Right renal cortex interstitium (tissue), 3 donors: ENCODE results near the gene MCUR1. TPM values are rescaled to one million over a fixed set of nuclear protein-coding genes. Genes with fewer than 3 reads are reported as not detected.
A peak's percentile ranks its signal among the peaks of the same experiment; 100 is the strongest.
"Not testable (repeated sequence)": the region's sequence is repeated elsewhere in the genome, so short reads cannot be mapped to it uniquely, and the experiment has no call there.

Source experiments
- DNase-seq, 3 donors: peaks; one replicate each; pipeline ENCODE4 v3.0.0-alpha.2; 2013; ENCODE audit warnings: low read depth in 3 of 3, low spot score in 2 of 3
- polyA plus RNA-seq, 3 donors: library from polyadenylated mRNA; unstranded; fragments of 120-200 nt; gene quantifications; one replicate each; pipeline ENCODE4 v1.2.1, GENCODE V29; 2013; ENCODE audit not compliant: insufficient read length in 3 of 3

Gene MCUR1
- polyA plus RNA-seq, 3 donors, result 58.5 to 63.1 (median 62.1) TPM

DNA sequence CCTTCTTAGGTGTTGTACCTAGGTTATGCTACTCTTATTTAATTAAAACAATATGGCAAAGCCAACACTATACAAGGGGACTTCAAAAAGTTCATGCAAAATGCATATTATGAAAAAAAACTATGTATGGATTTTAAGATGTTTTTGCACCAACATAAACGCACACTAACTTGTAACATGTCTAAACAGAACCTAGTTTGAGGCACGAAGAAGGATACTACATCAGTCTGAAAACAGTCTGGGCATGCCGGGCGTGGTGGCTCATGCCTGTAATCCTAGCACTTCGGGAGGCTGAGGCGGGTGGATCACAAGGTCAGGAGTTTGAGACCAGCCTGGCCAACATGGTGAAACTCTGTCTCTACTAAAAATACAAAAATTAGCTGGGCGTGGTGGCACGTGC is 34.2 kb downstream of the MCUR1 start:
- DNase-seq, result not testable (repeated sequence)

- DNase-seq, result no peak
Measured at GRCh38 chr6:13778028-13778427, 36.3 kb downstream of the MCUR1 start.

- DNase-seq, result no peak
Measured at GRCh38 chr6:13776602-13777001, 37.8 kb downstream of the MCUR1 start.

DNA sequence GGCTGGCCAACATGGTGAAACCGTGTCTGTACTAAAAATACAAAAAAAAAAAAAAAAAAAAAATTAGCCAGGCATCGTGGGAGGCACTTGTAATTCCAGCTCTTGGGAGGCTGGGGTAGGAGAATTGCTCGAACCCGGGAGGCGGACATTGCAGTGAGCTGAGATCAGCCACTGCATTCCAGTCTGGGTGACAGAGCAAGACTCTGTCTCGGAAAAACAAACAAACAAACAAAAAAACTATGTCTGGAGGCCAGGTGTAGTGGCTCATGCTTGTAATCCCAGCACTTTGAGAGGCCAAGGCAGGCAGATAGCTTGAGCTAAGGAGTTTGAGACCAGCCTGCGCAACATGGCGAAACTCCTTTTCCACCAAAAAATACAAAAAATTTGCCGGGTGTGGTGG is 38.9 kb downstream of the MCUR1 start:
- DNase-seq, result not testable (repeated sequence)

GRCh38 chr6:13772358-13773030 is 41.9 kb downstream of the MCUR1 start:
- DNase-seq, result not testable (repeated sequence)

- DNase-seq, result no peak
Measured at GRCh38 chr6:13769655-13770053, 44.7 kb downstream of the MCUR1 start.

GRCh38 chr6:13769034-13769654 is 45.2 kb downstream of the MCUR1 start:
- no peak for DNase-seq

DNA sequence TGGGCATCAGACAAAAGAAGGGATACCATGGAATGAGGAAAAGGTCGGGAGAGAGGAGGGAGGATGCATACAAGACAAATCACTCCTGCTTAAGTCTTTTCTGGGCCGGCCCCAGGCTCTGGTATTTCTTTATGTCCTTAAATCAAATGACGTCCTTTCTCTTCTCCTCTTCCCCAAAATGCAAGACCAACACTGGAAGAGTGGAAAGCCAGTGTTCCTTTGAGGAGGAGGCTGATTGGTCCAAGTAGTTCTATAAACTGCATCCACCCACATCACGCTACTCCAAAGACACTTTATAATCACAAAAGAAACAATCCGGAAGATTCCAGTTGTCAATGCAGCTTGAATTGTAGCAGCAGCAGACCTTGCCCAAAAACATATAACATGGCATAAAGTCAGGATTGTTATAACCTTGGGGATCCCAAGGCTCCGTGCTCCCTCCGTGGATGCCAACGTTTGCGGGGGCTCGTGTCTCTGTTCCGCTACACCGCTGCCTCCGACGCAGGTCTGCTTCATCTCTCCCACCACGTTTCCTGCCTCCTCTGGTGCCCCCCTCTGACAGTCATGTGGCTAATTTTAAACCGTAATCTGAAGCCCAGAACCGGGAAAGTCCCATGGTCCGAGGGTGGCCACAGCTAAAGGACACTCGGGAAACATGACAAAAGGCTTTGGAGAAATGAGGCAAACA is 47.1 kb downstream of the MCUR1 start:
- DNase-seq, result peak in 2 of 3 donors; percentile 29

DNA sequence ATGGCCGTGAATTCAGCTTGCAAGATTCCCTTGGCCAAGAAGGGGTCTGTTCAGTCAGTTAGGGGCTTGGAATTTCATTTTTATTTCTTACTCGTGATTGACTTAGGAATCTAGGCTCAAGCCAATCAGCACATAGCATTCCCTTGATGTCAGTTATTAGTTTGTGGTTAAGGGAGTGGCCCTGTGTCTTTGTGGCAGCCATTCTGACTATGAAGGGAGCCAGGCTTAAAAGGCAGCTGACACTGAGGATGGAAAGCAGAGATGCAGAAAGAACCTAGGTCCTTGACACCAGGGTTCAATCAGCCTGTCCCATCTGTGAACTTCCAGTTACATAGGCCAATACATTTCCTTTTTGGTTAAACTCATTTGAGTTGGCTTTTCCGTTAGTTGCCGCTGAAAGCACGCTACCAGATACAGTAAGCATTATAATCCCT is 48.1 kb downstream of the MCUR1 start:
- DNase-seq, result no peak

GRCh38 chr6:13765570-13765969 is 48.8 kb downstream of the MCUR1 start:
- DNase-seq, result no peak

DNA sequence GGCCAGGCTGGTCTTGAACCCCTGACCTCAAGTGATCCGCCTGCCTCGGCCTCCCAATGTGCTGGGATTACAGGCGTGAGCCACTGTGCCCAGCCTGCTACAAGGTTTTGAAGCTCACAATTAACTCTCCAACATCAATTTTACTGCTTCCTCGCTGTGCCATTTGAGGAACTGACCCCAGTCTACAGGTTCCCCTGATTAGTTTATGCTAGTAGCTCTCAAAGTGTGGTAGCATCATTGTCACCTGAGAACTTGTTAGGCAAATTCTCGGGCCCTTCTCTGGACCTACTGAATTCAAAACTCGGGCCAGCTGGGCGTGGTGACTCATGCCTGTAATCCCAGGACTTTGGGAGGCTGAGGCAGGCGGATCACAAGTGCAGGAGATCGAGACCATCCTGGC is 49.4 kb downstream of the MCUR1 start:
- no peak for DNase-seq

DNA sequence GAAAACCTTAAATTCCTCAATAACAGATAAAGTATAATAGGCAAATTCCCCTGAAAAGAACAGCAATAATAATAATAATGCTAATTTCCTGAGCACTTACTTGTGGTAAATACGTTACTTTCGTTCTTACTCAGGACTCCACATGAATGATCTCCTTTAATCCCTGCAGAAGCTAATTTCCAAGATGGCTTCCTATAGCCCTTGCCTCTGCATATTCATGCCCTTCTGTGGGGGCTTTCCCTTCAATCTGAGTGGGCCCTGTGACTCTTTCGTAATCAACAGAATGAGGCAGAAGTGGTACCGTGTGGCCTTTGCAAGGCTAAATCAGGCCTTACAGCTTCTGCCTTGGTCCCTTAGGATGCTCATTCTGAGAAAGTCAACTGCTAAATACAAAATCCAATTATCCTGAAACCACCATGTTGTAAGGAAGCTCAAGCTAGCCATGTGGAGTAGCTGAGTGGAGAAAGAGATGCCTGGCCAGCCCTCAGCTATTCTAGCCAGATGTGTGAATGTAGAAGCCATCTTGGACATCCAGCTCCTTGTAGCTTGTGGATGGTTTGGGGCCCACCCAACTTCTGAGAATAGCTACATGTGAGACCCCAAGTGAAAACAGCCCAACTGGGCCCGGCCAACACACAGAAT is 50.5 kb downstream of the MCUR1 start:
- no peak for DNase-seq

GRCh38 chr6:13762611-13763441 is 51.5 kb downstream of the MCUR1 start:
- no peak for DNase-seq

DNA sequence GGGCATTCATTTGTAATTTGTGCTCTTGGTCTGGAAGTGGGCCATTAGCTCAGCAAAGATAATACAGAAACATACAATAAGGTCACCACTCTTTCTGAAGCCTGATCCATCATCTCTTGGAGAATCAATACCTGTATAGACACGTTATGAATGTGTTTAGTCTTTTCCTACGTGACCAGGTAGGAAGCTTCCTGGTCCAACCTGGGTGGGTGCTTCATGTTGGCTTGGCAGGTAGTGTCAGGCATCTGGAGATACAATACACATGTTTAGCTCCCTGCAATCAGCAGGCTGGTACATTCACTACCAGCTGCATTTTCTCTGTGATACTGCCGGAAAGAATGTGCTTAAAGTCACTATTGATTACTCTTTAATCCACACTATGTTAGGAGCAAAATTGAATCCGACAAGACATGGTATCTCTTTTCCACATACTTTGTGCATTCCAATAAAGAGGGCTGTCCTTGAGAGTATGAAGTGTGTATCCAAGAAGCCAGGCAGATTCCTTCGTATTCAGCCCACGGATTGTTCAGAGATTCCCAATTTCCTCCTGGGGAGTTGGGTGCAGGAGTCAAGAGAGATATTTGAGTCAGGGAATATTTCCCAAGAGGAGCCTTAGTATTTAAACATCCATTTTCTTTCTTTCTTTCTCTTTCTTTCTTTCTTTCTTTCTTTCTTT is 52.9 kb downstream of the MCUR1 start:
- no peak for DNase-seq

GRCh38 chr6:13760307-13761304 is 53.8 kb downstream of the MCUR1 start:
- DNase-seq, result no peak

DNA sequence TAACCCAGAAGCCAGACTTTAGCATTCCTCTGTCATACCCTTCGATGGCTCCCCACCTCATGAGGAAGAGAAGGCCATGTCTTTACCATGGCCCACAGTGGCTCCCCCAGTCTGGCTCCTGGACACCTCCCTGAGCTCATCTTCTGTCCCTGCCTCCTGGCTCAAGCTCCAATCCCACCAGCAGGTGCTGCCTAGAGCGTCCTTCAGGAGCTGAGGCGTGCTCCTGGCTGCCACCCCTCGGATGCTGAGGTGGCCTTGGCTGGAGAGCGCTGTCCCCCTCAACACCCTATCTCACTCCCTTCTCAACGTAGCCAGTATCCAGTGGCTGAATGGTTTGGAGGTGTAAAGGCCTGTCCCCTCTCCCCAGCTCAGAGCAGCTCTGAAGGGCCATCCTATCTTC is 55.3 kb downstream of the MCUR1 start:
- no peak for DNase-seq

GRCh38 chr6:13754644-13755043 is 59.7 kb downstream of the MCUR1 start:
- no peak for DNase-seq

DNA sequence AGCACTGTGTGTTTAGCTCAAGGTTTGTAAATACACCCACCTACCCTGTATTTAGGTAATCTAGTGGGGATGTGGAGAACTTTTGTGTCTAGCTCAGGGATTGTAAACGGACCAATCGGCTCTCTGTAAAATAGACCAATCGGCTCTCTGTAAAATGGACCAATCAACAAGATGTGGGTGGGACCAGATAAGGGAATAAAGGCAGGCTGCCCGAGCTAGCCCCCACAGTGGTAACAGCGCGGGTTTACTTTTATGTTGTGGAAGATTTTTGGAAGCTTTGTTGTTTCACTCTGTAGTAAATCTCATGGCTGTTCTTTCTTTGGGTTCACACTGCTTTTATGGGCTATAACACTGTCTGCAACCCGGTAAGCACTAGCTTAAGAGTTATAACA is 70.6 kb downstream of the MCUR1 start:
- no peak for DNase-seq
